PC-3 (cell line): ENCODE data around the gene SLC39A1. TPM values are rescaled to one million over a fixed set of nuclear protein-coding genes. Genes with fewer than 3 reads are reported as not detected.
A peak's percentile ranks its signal among the peaks of the same experiment; 100 is the strongest.

Experiments
- ATAC-seq: fragments of 200-7000 bp; cut with Tn5 transposase; 2 replicates; pipeline ENCODE4 v1.9.1; 2020; ENCODE audit warnings: mild to moderate bottlenecking, moderate library complexity
- BruUV-seq: library from RNA; stranded (reverse); fragments of 400-500 nt; replicated peaks from 2 replicates; lab custom pipeline; 2021; lab: Mats Ljungman, UMichigan
- CTCF ChIA-PET: fragments of 300-600 bp; sonication (Branson Sonifier 250); formaldehyde crosslinking; loops from one replicate; lab custom pipeline; 2022; ENCODE audit warnings: antibody characterized with exemption; lab: Charles Lee
- POLR2A ChIA-PET: fragments of 300-600 bp; sonication (Branson Sonifier 250); formaldehyde crosslinking; loops from one replicate; lab custom pipeline; 2022; ENCODE audit warnings: antibody characterized with exemption; ENCODE audit not compliant: unreplicated experiment; lab: Charles Lee
- DNase-seq: peaks from one replicate; pipeline ENCODE4 v3.0.0-alpha.2; 2015
- H2AFZ ChIP-seq: fragments of 300-600 bp; sonication (generic); 2 replicates; pipeline ENCODE4 v1.6.0; 2016; ENCODE audit warnings: antibody characterized with exemption, low read length
- H3F3A ChIP-seq: fragments of 300-600 bp; sonication (generic); one replicate; pipeline ENCODE4 v1.6.0; 2017; ENCODE audit warnings: antibody characterized with exemption, low read length, control low read depth, mild to moderate bottlenecking; ENCODE audit not compliant: unreplicated experiment
- H3K27ac ChIP-seq: fragments of 300-600 bp; sonication (generic); 2 replicates; pipeline ENCODE4 v1.5.1; 2016; ENCODE audit warnings: mild to moderate bottlenecking, low read length
- H3K27me3 ChIP-seq: fragments of 300-600 bp; sonication (generic); 2 replicates; pipeline ENCODE4 v1.6.1; 2016; ENCODE audit warnings: low read length, mixed read lengths
- H3K36me3 ChIP-seq: fragments of 300-600 bp; sonication (generic); 2 replicates; pipeline ENCODE4 v1.6.1; 2016; ENCODE audit warnings: low read depth, mixed run types, low read length, mixed read lengths
- H3K4me1 ChIP-seq: fragments of 300-600 bp; sonication (generic); 2 replicates; pipeline ENCODE4 v1.5.1; 2016; ENCODE audit warnings: low read length; ENCODE audit not compliant: insufficient read depth
- H3K4me2 ChIP-seq: fragments of 300-600 bp; sonication (generic); 2 replicates; pipeline ENCODE4 v1.6.0; 2016; ENCODE audit warnings: low read length
- H3K4me3 ChIP-seq: fragments of 300-600 bp; sonication (generic); 2 replicates; pipeline ENCODE4 v1.5.1; 2016; ENCODE audit warnings: mild to moderate bottlenecking, low read length, mixed read lengths
- H3K79me2 ChIP-seq: fragments of 300-600 bp; sonication (generic); 2 replicates; pipeline ENCODE4 v1.6.1; 2017; ENCODE audit warnings: low read length, mixed read lengths
- H3K9ac ChIP-seq: fragments of 300-600 bp; sonication (generic); 2 replicates; pipeline ENCODE4 v1.6.0; 2016; ENCODE audit warnings: mild to moderate bottlenecking, low read length
- H3K9me2 ChIP-seq: fragments of 300-600 bp; sonication (generic); replicated peaks from 2 replicates; pipeline ENCODE4 v1.6.1; 2016; ENCODE audit warnings: mixed run types, low read length, mixed read lengths
- H3K9me3 ChIP-seq: fragments of 300-600 bp; sonication (generic); 2 replicates; pipeline ENCODE4 v1.6.1; 2016; ENCODE audit warnings: low read length, mixed read lengths
- H4K20me1 ChIP-seq: fragments of 300-600 bp; sonication (generic); 2 replicates; pipeline ENCODE4 v1.6.1; 2016; ENCODE audit warnings: low read length, mixed read lengths
- EZH2 ChIP-seq: fragments of 300-600 bp; sonication (generic); IDR thresholded peaks from one replicate; pipeline ENCODE4 v1.6.1; 2017; ENCODE audit warnings: antibody characterized with exemption, mild to moderate bottlenecking, low read length; ENCODE audit not compliant: unreplicated experiment
- EZH2phosphoT487 ChIP-seq: fragments of 300-600 bp; sonication (generic); IDR thresholded peaks from 2 replicates; pipeline ENCODE4 v1.6.1; 2018; ENCODE audit warnings: mild to moderate bottlenecking, antibody characterized with exemption, low read length, borderline replicate concordance
- intact Hi-C: fragments of 100-400 bp; cut with micrococcal nuclease; formaldehyde crosslinking; loops from 2 replicates; pipeline ENCODE4 v1.9.0; 2023
- total RNA-seq: library from RNA; depleted of rRNA; stranded (reverse); fragments of >200 nt; gene quantifications from 2 replicates; pipeline ENCODE4 v1.2.3, GENCODE V29; 2014
- TF ChIP-seq, protein P1 (sequence below): fragments of 300-600 bp; sonication (generic); conservative IDR thresholded peaks from 2 replicates; pipeline ENCODE4 v1.5.1; 2017; ENCODE audit warnings: antibody characterized with exemption, low read depth, mild to moderate bottlenecking, low read length

Gene SLC39A1
- total RNA-seq, 1 experiment from 2014 or later: 201 TPM

DNA sequence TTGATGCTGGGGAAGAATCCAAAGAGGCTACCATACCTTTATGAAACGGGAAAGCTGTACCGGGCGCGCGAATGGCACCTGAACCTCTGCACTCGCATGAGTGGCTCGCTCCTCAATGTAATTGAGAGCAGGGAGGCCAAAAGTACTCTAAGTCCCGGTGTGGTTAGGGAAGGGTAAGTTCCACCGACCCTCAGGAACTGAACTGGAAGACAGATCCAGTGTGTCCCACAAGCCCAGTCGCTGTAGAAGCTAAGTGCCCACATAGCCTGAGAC, 41.6 kb downstream of the SLC39A1 start:
- BruUV-seq: TSS peak; percentile 43
- Histone ChIP-seq H3K27me3 (no peaks in the 10 kb centered on the region), H4K20me1 (peaks cover 32% of the 10 kb centered on the region), H3K9ac (peak overlapping the region; percentile 86), H3K9me2 (no peaks in the 10 kb centered on the region), H3K36me3 (no peaks in the 10 kb centered on the region; the same call in 1 of the 2 replicates), H3K79me2 (peaks cover 55% of the 10 kb centered on the region), H3K4me3 (peak overlapping the region; percentile 97), H3F3A (no peaks in the 10 kb centered on the region), H3K4me1 (peaks cover 30% of the 10 kb centered on the region), H3K9me3 (no peaks in the 10 kb centered on the region), H2AFZ (peak overlapping the region; percentile 91), H3K27ac (peak overlapping the region; percentile 44), H3K4me2 (peak overlapping the region; percentile 90)
- peak; percentile 27 for DNase-seq
- ChIA-PET CTCF (interaction anchor here (0.5 to 1.0 kb wide), 3 partner anchors 11 to 96 kb away, joined by 3 to 4 read pairs (median 3); no protein-coding TSS in a partner anchor), POLR2A (interaction anchor here (0.6 kb wide), 1 partner anchor 294 kb away, joined by 3 read pairs; the partner anchor contains the start of gene S100A13)
- no peak for ATAC-seq
- no peak for TF ChIP-seq EZH2
- TF ChIP-seq EZH2phosphoT487: no peak
- TF ChIP-seq, protein P1, sequence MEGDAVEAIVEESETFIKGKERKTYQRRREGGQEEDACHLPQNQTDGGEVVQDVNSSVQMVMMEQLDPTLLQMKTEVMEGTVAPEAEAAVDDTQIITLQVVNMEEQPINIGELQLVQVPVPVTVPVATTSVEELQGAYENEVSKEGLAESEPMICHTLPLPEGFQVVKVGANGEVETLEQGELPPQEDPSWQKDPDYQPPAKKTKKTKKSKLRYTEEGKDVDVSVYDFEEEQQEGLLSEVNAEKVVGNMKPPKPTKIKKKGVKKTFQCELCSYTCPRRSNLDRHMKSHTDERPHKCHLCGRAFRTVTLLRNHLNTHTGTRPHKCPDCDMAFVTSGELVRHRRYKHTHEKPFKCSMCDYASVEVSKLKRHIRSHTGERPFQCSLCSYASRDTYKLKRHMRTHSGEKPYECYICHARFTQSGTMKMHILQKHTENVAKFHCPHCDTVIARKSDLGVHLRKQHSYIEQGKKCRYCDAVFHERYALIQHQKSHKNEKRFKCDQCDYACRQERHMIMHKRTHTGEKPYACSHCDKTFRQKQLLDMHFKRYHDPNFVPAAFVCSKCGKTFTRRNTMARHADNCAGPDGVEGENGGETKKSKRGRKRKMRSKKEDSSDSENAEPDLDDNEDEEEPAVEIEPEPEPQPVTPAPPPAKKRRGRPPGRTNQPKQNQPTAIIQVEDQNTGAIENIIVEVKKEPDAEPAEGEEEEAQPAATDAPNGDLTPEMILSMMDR: no peak
- intact Hi-C loops: loop anchor here (2.0 to 5.0 kb wide), 3 partner anchors 39 to 124 kb away; partner anchors contain the start of gene RAB13

DNA sequence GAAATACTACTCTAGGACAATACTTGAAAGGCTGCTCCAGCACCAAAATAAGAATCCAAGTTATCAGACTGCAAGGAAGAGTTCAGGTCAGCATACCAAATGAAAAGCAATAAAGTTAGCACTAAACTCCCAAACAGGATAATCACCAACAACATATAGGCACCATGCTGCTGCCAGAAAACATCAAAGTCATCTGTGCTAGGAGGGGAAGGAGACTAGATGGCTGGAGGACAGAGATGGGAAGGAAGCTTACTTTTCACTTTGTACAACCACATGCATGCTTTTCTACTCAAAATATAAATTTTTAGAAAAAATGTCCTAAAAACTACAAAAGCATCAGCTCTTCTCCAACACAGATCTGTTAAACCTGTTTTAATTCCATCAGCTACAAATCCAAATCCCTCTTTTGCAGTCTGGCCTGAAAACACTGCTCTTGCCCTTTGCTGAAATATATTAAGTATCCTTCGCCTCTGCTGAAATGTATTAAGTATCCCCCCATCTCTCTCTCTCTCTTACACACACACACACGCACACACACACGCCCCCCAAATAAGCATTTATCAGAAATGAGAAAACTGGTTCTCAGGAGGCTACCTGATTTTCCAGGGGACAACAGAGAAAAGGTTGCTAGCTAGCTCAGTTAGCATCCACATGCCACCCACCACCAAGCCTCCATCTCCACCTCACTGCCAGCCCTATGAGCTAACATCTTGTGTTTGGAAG, 42.1 kb downstream of the SLC39A1 start:
- ChIA-PET CTCF (interaction anchor here (0.5 to 1.0 kb wide), 2 partner anchors 11 to 95 kb away, joined by 3 read pairs; no protein-coding TSS in a partner anchor), POLR2A (interaction anchor here (0.6 kb wide), 1 partner anchor 294 kb away, joined by 3 read pairs; the partner anchor contains the start of gene S100A13)
- ATAC-seq (no peak), DNase-seq (no peak)
- BruUV-seq: no TSS peak
- Histone ChIP-seq H3F3A (no peaks in the 10 kb centered on the region), H3K36me3 (peaks cover 1% of the 10 kb centered on the region; the same call in 1 of the 2 replicates), H3K9me3 (no peaks in the 10 kb centered on the region), H3K27ac (no peak overlapping the region), H3K9ac (peak overlapping the region; percentile 86), H2AFZ (peak overlapping the region; percentile 91; the same call in 1 of the 2 replicates), H3K4me1 (peaks cover 30% of the 10 kb centered on the region), H3K9me2 (no peaks in the 10 kb centered on the region), H4K20me1 (peaks cover 32% of the 10 kb centered on the region), H3K79me2 (peaks cover 60% of the 10 kb centered on the region), H3K4me2 (peak overlapping the region; percentile 90), H3K27me3 (no peaks in the 10 kb centered on the region), H3K4me3 (peak overlapping the region; percentile 97)
- no peak for TF ChIP-seq EZH2phosphoT487
- intact Hi-C loops: loop anchor here (5.0 kb wide), 2 partner anchors 39 to 124 kb away; no protein-coding TSS in a partner anchor

DNA sequence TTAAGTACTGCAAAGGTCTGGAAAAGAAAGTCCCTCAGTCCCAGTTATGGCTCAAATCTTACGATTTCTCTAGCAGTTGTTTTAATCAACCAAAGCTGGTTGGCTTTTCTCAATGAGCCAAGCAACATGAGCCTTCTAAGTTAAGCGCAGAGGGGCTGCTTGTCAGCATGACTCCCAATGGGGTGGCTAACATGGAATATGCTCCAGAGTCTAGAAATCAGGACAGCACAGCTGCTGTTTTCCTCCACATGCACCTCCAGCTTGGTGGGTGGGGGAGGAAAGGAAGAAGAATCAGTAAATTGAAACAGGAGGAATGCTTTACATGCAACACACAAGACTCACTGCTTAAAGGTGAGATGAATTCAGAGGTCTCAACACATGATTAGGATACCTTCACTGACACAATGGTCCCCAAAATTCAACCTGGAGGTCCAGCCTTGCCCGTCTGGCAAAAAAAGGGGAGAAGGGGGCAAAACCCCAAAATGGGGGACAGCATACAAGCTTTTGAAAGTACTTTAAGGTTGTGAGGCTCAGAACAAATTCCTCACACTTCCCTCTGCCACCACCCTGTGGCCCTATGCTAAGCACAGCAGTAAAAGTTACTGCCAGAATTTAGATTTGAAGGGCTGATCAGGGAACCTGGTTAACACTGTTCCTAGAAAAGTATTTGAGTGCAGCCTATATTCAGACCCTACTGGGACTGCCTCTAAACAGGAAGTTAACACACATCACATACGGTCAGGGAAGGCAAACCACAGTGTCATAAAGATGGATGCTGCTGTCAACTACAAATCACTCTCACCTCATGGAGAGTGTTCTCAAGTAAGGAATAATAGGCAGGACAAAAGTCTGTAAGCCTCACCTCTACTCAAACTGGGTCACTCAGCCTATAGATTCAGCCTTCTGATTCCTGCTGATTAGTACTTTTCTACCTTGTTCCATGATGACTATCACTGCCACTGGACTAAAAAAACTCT, 43.2 kb downstream of the SLC39A1 start:
- peaks cover 30% of the 10 kb centered on the region for H3K4me1 ChIP-seq
- peaks cover 32% of the 10 kb centered on the region for H4K20me1 ChIP-seq
- ChIA-PET CTCF (no interaction called here), POLR2A (no interaction called here)
- peaks cover 71% of the 10 kb centered on the region for H3K79me2 ChIP-seq
- peak overlapping the region; percentile 97 for H3K4me3 ChIP-seq
- intact Hi-C loops: loop anchor here (5.0 kb wide), 2 partner anchors 38 to 123 kb away; no protein-coding TSS in a partner anchor
- H3K9me2 ChIP-seq: no peaks in the 10 kb centered on the region
- TF ChIP-seq EZH2: no peak
- no peak for TF ChIP-seq EZH2phosphoT487
- TF ChIP-seq, protein P1: peak; percentile 36
- no peak; the same call in 1 of the 2 replicates for ATAC-seq
- H2AFZ ChIP-seq: 0 out of 2 replicates have a peak overlapping the region, but pooled peaks have one; percentile 4
- no peaks in the 10 kb centered on the region for H3K9me3 ChIP-seq
- no TSS peak for BruUV-seq
- peak overlapping the region; percentile 90 for H3K4me2 ChIP-seq
- H3F3A ChIP-seq: no peaks in the 10 kb centered on the region
- no peaks in the 10 kb centered on the region for H3K27me3 ChIP-seq
- peaks cover 3% of the 10 kb centered on the region; the same call in 1 of the 2 replicates for H3K36me3 ChIP-seq
- peak; percentile 21 for DNase-seq
- no peak overlapping the region; the same call in 1 of the 2 replicates for H3K9ac ChIP-seq
- no peak overlapping the region for H3K27ac ChIP-seq
